ENCODE results near the gene MAPK1.
"Not testable (repeated sequence)": the region's sequence is repeated elsewhere in the genome, so short reads cannot be mapped to it uniquely, and the experiment has no call there.

The MAPK1 gene

GRCh38 chr22:21724496-21724895 is 142.9 kb downstream of the MAPK1 start:
- not testable (repeated sequence) for DNase-seq

DNA sequence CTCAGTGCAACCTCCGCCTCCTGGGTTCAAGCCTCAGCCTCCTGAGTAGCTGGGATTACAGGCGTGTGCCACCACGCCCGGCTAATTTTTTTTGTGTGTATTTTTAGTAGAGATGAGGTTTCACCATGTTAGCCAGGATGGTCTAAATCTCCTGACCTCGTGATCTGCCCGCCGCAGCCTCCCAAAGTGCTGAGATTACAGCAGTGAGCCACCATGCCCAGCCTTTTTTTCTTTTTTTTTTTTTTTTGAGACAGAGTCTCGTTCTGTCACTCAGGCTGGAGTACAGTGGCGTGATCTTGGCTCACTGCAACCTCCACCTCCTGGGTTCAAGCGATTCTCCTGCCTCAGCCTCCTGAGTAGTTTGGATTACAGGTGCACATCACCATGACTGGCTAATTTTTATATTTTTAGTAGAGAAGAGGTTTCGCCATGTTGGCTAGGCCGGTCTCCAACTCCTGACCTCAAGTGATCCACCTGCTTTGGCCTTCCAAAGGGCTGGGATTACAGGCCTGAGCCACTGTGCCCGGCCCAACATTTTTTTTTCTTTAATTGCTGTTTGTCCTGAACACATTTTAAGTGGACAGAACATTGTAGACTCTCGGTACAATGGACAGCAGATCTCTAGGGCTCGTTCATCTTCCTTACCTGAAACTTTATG is 146.1 kb downstream of the MAPK1 start:
- not testable (repeated sequence) for DNase-seq

DNA sequence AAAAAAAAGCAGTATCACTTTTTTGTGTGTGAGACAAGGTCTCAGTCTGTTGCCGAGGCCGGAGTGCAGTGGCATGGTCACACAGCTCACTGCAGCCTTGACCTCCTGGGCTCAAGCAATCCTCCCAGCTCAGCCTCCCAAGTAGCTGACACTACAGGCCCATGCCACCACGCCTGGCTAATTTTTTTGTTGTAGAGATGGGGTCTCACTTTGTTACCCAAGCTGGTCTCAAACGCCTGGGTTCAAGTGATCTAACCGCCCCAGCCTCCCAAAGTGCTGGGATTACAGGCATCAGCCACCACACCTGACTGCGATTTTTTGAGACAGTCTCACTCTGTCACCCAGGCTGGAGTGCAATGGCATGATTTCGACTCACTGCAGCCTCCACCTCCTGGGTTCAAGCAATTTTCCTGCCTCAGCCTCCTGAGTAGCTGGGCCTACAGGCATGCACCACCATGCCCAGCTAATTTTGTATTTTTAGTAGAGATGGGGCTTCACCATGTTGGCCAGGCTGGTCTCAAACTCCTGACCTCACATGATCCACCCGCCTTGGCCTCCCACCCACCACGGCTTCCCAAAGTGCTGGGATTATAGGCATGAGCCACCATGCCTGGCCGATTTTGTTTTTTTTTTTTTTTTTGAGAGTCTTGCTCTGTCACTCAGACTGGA is 147.1 kb downstream of the MAPK1 start:
- not testable (repeated sequence) for DNase-seq

DNA sequence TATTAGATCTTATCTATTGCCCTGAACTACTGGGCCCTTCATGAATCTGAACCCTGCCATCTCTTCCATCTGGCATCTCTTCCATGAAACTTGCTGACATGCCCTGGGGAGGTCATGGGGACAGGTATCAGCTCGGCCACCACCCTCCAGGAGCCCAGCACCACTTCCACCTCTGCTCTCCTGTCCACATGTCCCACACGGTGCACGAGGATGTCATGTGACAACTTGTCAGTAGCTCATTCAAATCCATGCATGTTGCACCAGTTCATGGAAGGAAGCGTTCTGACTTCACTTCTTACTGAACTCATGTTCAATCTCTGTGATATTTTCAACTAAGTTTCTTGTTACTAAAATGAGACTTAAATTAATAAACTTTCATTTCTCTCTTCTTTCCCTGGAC is 148.4 kb downstream of the MAPK1 start:
- no peak for DNase-seq

GRCh38 chr22:21718499-21718898 is 148.9 kb downstream of the MAPK1 start:
- DNase-seq: no peak

- not testable (repeated sequence) for DNase-seq
These were observed 150.9 kb downstream of the MAPK1 start for GRCh38 chr22:21716395-21717122.

DNA sequence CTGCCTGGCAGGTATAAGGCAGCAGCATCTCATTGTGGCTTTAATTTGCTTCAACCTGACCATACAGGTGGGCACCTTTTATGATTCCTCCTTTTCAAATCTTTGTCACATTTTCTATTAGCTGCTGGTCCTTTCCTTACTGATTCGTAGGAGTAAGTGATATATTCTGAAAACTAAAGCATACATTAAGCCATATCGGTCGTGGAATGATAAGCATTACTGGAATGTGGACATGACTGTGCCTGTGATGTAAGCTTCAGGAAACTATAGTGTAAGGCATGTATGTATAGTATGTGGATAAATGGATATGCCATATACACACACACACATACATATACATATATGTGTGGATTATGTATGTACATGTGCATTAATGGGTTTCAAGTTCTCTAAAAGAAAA is 152.7 kb downstream of the MAPK1 start:
- peak; percentile 76 for DNase-seq

DNA sequence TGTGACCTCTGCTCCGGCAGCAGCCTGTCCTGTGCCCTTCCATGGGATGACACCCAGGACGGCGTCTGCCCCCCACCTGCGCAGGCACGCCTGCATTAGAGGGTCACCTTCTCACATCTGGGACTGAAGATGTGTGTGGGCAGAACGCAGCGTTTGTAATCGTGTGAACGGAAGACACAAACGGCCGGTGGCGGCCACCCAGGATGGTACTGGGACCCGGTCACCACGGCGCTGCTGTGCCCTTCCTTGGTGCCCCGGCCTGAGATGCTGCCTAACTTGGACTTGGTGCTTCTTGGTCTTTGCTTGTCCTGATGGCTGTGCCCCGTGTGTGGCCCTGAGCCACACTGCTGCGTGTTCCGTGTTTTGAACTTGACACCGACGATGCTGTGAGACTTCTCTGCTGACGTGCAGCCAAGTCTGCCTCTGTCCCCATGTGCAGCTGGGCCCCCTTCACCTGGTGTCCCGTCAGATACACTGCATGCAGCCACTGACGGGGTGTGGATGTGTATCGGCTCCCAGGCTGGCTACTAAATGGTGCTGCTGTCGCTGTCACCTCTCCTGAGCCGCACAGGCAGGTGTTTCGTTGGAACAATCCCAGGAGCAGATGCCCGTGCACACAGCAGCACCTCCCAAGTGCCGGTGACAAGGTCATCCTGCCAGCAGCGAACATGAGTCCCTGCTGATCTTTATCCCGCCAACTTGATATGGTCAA is 153.2 kb downstream of the MAPK1 start:
- DNase-seq: no peak

DNA sequence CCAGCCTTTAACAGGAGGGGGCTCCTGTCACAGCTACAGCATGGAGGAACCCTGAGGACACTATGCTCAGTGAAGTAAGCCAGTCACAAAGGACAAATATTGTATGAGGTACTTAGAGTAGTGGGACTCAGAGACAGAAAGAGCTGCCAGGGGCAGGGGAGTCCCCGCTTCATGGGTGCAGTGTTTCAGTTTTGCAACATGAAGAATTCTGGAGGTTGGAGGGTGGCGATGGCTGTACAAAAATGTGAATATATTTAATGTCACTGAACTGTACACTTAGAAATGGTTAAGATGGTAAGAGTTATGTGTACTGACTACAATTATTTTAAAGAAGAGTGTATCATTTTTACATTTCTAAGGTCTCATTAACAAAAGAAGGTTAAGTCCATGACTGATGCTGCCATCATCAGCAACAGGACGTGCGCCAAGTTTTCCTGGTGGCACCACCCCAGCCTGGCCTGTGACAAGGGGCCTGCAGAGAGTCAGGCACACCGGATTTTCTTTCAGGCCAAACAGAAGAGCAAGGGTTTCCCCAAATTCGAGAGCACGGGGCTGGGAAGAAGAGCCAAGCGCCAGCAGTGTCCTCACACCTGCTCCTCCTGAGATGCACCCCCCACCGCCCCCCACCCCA is 153.9 kb downstream of the MAPK1 start:
- peak; percentile 22 for DNase-seq

DNA sequence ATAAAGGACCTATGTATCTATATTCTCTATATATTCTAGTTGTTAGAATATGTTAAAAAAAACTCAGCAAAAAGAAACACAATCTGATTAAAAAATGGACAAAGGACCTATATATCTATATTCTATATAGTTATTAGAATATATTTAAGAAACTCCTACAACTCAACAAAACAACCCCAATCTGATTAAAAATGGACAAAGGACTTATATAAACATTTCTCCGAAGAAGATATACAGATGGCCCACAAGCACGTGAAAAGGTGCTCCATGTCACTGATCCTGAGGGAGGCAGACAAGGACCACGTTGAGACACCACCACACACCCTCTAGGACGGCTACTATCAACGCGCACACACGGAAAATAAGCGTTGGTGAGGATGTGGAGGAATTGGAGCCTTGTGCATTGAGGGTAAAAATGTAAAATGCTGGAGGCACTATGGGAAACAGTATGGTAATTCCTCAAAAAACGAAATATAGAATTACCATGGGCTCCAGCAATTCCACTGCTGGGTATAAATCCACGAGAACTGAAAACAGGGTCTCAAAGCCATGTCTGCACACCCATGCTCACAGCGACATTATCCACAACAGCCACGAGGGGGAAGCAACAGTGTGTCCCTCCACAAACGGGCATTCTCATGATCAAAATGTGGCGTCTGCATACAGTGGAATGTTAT is 154.6 kb downstream of the MAPK1 start:
- peak; percentile 84 for DNase-seq

GRCh38 chr22:21711851-21712250 is 155.6 kb downstream of the MAPK1 start:
- no peak for DNase-seq

DNA sequence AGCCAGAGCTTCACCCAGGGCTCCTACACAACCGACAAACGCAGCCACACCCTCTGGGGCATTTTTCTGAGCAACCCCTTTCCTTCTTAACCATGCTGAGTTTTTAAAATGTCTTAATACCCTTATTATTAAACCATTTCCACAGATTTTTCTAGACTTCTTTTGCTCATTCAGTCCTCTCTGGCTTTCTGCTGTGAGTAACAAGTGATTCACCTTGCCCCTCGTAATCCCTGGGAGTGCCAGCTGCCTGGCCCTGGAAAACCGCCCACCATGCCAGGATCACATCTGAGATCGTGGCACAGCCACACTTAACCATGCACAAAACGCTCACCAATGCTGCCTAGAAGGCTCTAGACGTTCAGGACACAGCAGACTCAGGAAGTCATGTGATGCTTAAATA is 157.3 kb downstream of the MAPK1 start:
- no peak for DNase-seq

- no peak for DNase-seq
These were observed 157.8 kb downstream of the MAPK1 start for GRCh38 chr22:21709688-21710087.

DNA sequence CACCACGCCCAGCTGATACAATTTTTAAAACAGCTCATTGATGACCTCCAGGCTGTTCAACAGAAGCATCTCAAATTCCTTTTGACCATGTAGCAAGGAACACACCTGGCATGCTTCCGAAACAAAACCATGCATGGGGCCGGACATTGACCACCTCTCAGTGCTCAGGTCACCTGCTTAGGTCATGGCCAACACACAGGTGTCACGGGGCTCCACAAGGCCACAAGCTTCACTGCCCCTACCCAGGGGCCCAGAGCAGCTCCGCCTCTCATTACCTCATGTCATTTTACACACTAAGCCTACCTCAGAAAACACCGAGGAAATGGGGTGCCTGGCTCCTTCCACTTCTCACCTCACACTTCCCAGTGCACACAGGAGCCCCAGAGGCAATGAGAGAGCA is 158.5 kb downstream of the MAPK1 start:
- DNase-seq: no peak

DNA sequence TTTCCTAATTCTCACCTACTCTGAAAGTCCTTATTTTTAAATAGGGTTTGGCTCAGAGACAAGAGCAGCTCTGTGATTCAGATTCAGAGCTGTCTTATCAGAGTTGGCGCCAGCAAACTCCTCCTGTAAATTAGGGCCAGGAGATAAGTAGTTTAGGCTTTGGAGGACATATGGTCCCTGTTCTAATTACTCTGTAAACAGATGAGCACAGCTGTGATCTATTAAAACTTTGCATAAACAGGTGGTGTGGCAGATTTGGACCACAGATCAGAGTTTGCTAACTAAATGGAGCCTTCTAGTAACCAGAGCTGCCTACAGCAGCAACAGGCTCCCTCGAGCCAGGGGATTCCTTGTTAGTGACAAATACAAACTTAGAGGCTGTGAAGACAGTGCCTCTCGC is 159.8 kb downstream of the MAPK1 start:
- no peak for DNase-seq

Data from fibroblast of skin of back (primary cell).